8988T (cell line): ENCODE measurements around the gene CAMK2B.

Experiments used
- DNase-seq: peaks from one replicate; pipeline ENCODE4 v3.0.0; 2011

The CAMK2B gene

DNA sequence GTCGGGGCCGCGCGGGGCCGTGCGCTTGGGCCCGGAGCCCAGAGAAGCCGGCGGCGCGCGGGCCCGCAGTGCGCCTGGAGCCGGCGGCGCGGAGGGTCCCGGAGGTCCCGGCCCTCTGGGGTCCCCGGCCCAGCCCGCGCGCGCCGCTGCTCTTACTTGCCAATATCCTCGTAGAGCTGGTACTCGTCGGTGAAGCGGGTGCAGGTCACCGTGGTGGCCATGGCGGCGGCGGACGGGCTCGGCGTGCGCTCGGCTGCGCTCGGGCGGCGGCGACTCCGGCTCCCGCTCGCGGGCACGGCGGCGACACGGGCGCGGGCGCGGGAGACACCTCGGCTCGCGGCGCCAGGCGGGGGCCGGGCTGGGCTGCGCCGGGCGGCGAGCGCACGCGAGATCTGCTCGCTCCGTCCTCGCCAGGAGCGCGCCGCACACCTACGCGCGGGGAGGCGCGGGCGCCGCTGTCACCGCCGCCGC lies at the start of gene CAMK2B:
CAMK2B (minus strand) TSS at position 394 of the 471 bp plus-strand sequence; CDS start at position 221, 173 bp downstream.
- DNase-seq, result no peak

DNA sequence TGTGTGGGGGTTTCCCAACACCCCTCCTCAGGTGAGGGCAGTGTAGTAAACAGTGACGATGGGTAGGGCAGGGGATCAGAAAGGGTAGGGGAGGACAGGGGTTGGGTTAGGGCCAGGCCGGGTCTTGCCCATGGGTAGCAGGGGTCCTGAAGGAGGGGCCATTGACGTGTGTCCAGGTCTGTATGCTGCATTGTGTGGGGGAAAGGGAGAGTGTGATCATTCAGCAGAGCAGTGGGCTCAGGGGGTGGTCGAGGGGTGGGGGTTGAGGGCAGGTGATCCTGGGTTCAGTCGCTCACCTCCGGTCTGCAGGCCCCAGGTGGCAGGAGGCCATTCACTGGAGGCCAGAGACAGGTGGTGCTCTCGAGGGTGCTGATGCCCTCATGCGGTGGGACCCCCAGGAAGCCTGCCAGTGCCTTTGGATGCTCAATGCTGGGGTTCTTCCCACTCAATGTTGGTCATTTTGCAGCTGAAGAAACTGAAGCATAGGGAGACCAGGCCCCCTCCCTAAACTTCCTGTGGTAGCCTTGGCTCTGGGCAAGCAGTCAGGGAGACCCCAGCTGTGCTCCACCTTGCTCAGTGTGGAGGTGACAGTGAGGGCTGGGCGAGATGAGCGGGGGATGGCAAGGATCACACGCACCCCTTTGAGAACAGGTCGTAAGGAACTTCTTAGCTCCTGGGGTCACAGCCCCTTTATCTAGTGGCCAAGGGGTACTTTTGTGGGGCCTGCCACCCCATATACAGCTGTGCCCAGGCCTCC lies 48.8 kb upstream of the CAMK2B start:
- DNase-seq, result no peak

DNA sequence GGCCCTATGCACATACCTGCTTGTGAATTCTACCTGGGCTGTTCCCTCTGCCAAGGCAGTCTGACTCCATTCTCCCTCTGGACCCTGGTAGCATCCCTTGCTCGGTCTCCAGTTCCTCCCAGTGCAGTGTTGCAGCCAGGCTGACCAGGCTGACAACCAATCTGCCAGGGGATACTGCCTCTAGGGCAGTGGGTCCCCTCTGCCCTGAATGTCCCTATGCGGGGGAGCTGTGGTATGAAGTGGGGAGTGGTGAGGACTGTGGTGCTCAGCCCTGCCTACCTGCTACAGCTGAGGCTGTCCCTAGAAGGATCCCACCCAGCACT lies 48.0 kb upstream of the CAMK2B start:
- no peak for DNase-seq

DNA sequence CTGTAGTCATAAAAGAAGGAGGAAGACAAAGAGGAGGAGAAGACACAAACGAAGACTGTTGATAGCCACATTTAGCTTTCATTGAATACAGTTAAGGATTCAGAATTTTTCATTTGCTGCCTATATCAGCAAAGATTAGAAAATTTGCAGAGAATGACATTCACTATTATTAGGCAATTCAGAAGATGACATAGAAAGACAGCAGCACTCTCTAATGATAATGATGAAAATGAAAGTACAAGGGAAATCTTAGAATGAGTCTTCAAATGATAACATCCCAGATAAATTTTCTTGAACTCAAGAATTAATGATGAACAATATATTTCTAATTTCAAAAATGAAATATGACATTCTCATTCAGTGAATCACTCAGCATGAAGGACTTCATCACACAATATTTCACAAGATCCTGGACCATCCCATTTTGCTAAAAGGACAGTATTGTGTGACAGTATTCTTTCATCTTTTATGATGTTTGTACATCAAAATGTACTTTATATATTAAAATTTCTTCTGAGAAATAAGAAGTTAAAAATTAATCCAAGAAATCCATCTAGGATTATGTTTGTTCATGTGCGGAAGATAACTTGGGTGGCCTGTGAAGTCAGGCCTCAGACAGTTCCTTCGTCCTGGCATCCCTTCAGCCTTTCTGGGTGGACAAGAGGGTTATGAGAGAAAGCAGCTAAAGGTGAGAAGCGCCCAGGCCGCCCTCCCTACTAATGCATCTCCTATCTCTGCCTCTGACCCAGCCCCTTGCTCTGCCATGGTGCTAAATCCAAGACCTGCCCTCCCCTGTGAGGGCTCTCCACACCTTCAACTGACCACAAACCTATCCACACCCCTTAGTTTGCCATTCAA lies 47.4 kb upstream of the CAMK2B start:
- DNase-seq, result no peak

DNA sequence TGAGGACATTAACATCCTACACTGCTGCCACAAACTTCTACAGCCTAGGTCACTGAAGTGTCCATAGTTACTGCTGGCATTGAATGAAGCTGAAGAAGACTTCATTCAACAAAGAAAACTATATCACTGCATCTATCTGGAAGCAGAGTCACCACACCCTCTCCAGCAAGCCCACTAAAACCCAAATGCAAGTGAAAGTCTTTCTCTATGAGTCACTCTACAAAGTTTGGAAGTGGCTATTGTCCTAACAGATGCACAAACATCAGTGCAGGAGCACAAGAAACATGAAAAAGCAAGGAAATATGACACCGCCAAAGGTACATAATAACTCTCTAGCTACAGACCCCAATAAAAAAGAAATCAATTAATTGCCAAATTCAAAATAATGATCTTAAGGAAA lies 43.5 kb upstream of the CAMK2B start:
- DNase-seq, result no peak

DNA sequence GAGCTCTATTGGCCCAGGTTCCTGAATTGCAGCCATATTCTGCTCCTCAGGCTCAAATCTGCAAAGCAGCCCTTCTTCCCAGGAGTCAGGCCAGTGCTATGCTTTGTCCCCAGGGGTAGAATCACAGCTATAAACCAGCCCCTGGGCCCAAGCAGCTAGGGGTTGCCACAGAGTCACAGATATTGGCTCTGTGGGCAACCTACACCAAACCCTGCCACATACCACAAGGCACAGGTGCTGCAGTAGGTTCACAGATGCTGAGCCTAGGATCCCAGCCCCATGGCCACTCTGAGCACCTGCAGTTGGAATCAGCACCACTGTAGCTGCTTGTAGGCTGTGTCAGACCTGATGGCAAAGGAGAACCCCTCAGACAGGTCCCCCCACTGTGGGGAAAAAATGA lies 43.1 kb upstream of the CAMK2B start:
- no peak for DNase-seq

DNA sequence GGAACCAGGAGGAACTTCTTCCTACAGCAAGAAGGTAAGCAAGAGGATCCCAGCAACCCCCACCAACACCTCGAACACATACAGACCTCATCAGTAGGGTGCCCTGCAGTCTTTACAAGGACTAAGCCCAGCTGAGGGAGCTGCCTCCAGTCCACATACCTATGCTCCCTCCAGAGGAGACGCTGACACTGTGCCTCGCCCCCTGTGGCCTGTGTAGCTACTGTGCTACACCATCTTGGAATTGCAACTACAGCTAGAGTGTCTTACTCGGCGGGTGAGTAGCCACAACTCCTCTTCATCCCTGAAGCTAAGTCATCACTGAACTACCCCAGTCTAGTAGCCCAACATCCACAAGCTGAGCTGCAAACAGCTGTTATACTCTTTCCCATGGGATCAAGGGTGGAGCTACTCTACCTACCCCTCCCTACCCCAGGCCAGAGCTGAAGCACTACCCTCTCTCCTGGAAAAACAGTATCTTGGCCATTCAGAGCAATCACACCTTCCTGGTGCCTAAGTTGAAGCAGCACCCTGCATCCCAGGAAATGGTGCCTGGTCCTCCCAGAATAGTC lies 42.2 kb upstream of the CAMK2B start:
- DNase-seq, result no peak

DNA sequence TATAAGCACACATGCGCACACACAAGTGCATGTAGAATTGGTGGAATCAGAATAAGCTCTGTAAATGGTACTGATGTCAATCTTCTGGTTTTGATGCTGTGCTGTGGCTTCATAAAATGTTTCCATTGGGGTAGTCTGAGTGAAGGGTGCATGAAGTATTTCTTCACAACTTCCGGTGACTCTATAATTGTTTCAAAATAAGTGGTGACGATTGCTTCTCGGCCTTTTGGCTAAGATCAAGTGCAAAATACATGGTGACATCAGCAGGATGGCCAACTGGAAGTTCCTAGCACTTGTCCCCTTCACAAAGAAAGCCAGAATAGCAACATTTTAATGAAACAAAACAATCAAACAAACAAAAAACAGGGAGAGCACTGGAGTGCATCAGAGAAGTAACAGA lies 41.6 kb upstream of the CAMK2B start:
- no peak for DNase-seq

DNA sequence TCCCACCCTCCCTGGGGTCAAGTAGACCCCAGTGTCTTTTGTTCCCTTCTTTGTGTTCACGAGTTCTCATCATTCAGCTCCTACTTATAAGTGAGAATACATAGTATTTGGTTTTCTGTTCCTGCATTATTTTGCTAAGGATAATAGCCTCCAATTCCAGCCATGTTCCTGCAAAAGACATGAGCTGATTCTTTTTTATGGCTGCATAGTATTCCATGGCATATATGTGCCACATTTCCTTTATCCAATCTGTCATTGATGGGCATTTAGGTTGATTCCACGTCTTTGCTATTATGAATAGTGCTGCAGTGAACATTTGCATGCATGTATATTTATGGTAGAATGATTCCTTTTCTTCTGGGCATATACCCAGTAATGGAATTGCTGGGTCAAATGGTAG lies 28.3 kb upstream of the CAMK2B start:
- no peak for DNase-seq

DNA sequence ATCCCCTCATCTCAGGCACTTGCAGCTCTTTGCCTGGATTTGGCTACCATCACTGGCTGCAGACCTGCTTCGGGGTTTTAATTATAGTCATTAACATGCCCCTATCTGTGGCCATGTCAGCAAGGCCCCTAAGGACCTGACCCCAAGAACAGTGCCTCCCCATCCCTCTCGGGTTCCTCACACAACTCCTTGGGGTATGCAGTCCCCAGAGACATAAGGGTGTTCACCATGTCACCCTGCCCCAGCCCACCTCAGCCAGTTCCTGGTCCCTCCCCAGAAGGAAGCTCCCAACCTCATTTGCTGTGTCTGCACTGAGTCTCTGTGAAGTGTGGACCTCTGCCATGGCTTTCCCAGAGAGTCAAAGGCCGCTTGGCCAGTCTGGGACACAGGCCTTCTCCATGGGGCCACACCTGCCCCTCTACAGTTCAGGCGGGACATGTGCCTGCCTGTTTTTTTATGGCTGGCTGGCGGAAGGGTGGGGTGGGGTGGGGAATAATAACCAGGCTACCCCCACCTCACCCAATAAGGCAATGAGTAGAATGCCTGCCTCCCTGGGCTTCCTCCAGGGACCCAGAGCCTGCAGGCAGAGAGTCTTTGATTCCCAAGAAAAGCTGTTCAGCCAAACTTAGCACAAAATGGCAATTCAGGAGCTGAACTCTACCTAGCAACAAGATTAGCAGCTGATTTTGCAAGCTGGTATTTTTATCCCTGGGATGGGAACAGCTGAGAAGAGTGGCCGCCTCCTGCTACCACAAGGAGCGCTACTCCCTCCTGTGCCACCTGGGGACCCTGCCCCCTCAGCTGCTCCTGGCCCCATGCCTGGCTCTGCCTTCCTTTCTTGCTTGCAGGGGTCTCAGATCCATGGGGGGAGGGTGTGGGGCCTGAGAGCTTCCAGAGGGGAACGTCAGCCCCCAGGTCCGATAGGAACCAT lies 23.7 kb upstream of the CAMK2B start:
- DNase-seq, result no peak

DNA sequence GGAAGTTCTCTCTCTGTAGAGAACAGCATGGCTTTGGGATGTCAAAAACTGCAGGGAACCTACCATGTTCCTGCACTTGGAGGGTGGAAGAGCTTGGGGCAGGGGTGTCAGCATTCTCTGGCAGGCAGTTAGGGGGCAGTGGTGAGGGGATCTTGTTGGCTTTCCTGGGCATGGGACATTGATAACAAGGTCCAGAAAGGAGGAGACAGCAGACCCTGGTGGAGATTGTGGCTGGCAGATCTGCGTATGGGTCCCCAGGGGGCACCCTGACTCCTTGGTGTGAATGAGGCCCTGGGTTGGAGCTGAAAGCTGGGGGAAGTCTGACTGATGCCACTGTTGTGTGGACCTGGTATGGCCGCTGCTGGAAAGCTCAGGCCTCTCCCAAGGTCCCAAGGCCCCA lies 22.9 kb upstream of the CAMK2B start:
- peak; percentile 47 for DNase-seq

DNA sequence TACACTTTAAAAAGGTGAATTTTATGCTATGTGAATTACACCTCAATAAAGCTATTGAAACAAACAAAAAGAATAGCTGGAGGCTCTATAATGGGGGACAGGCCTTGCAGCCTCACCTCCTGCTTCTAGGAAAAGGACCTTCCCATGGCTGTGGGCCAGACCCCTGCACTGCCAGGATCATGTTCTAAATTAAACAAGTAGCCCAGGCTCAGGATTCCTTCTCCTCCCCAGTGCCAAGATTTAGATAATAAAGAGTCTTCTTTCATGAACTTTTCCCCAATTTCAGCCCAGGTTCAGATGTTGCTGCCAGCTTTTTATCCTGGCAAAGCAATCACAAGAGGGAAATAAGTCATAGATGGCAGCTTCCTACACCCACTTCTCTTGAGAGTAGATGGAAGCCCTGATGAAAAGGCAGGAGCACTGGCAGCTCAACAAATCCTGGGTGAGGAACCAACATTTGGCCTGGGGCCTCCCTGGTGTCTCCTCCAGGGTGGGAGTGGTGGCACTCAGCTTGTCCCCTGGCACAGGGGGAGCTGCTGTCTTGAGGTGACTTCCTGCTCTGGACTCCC lies 22.2 kb upstream of the CAMK2B start:
- DNase-seq, result no peak

DNA sequence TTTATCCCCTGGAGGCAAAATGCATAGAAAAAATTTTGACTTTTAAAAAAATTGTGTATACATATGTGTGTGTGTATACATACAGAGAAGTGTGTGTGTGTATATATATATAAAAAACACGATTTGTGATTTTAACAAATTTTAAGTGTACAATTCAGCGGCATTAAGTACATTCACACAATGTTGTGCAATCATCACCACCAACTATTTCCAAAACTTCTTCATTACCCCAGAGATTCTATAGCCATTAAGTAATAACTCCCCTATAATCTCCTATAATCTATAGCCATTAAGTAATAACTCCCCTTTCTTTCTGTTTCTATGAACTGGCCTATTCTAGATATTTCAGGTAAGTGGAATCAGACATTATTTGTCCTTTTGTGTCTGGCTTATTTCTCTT lies 20.7 kb upstream of the CAMK2B start:
- DNase-seq, result no peak

DNA sequence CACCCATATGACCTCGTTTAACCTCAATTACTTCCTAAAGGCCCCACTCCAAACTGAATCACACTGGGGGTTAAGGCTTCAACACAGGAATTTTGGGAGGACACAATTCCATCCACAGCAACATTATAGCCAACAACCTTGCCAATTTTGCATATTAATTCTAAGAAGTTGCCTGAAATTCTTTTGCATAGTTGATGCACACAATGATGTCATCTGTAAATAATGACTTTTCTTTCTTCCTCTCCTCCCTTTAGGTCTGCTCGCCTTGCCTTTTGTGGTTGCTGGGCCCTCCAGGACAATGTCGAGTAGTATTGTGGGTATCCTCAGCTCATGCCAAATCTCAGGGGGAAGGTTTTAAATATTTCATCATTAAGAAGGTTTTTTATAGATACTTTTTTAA lies 16.0 kb upstream of the CAMK2B start:
- no peak for DNase-seq

DNA sequence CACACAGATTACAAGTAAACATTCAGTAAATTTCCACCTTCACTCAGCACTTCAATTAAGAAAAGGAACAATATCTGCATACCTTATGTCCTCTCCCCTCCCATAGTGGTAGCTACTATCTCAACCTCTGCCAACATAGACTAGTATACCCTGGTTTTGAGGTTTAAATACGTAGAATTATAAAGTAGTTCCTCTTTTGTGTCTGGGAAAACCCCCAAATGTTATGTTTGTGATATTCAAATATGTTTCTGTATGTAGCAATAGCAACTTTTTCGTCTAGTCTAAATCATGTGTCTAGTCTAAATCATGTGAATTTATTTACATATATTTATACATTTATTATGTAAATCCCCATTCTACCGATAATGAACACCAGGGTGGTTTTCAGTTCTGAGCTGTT lies 13.2 kb upstream of the CAMK2B start:
- no peak for DNase-seq

DNA sequence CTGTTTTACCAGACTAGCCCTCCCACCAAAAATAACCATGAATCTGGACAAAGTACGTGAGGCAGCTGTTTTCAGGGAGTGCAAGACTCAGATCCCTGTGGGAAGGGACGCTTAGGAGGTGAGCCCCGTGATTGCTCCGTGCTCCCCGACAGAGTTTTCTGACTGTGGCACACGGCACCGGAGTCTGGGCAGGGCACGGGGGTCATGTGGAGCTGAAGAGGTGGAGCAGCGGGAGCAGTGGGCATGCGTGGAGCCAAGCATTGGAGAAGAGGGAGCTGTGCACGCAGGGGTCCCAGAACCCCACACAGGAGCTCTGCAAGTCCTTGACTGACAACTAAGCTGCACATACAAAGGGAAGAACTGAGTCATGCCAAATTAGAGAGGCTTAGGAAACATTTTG lies 11.1 kb upstream of the CAMK2B start:
- DNase-seq, result no peak

DNA sequence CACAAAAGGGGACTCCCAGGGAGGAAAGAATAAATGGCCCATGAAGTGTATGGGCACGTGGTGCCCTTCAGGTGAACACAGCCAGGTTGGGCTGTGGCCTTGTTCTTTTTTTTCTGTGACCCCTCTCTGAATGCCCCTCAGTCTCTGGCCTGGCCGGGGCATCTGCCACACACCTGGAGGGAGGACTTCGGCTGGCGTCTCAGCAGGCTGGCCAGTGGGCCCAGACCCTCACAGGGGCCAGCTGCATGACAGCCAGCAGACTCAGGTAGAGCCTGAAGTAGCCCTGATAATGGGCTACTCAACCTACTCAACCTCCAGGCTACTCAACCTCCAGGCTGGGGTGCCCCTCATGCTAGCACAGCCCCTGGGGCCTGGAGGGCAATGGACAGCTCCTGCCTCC lies 9.8 kb upstream of the CAMK2B start:
- DNase-seq, result no peak

DNA sequence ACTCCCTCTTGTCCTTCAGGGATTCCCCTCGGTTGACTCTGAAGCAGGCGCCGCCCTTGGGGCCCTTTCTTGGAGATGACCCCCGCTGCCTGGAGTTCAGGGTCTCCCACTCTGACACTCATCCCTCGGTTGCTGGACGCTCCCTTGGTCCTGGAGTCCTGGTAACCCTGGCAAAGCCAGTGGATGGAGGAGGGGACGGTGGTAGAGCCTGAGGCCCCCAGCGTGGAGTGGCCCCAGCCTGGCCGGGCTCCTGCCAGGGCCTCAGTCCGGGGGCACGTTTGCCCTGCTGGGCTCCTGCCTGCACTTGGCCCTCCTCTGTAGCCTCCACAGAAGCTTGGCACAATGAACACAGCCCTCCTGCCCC lies 9.3 kb upstream of the CAMK2B start:
- DNase-seq, result no peak

DNA sequence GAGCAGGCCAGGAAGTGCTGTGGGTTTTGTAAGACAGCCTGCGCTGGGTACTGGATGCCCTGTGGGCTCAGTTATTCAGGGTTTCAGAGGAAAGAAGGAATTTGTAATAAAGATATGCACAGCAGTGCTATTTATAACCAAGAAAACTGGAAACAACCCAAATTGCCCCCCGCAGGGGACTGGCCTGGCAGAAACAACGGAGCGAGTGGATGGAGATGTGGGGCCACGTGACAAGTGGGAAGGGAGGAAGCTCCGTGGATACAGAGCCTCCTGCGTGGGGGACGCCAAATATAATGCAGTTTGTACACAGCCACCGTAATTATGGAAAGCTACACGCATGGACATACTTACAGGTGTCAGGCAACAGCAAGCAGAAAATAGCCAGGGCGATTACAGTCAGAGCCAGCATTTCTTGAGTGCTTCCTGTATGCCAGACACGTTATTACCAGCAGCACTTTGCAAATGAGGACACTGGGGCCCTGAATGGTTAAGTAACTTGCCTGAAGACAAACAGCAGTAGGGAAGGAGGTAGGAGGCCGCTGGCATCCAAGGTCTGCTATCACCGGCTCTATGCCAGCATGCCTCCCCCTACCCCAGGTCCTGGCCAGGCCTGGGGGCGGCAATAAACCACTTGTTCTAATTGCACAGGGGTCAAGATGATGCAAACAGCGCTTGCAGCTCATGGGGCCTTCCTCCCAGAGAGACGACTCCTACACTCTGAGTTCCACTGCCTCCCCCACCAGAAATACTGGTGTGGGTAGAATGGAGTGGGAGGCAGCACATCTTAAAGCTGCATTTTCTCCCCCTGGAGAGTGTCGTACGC lies 8.7 kb upstream of the CAMK2B start:
- DNase-seq, result no peak

DNA sequence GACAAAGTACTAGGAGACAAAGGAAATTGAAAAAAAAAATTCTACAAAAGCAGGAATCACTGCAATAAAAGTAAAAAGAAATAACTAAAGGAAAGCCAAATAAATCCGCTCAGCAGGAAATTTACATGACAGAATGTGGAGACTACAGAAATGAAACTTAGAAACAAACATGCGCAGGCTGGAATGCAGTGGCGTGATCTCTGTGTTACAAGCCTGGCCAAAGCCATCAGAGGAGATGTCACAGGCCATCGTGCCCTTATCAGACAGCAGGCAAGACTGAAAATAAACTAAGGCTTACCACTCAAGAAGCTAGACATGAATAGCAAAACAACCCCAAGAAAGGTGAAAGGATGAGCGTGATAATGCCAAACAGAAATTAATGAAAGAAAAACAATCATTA lies 6.3 kb upstream of the CAMK2B start:
- no peak for DNase-seq

DNA sequence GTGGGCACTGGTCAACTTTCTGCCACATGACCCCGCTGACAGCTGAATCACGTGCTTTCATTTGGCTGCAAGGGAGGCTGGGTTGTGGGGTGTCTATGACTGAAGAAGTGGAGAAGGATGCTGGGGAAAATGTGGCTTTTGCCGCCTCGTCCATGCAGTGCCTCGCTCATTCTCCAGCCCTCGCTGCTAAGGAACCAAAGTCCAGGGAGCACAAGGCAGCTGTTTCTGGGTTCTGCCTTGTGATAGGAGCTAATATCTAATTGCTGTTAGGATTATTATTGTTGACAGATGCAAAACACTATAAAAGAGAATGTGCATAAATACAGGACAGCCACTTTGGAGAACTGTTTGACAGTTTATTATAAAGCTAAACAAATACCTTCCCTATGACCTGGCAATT lies 4.9 kb upstream of the CAMK2B start:
- no peak for DNase-seq

DNA sequence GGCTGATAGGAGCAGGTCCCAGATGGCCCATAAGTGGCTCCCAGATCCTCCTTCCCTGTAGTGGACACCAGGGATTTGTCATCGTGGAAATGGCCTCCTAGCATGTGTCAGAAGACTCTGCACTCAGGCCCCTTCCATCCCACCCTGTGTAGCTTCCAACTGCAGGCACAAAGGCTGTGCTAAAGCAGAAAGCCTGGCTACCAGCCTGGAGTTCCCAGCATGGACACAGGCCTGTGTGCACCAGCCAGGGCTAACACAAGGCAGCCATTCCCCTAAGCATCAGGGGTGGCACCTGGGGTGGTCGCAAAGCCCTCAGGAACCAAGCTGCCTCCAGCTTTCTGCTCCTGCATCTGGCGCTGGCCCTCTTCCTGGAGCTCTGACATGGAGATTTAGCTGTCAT lies 4.5 kb upstream of the CAMK2B start:
- no peak for DNase-seq
